NOMO-1 treated with dmso at 0.1 percent for 144 hours (cell line): Measurements from ENCODE around the gene PLS3.
"Not testable (repeated sequence)": the region's sequence is repeated elsewhere in the genome, so short reads cannot be mapped to it uniquely, and the experiment has no call there.

ENCODE experiments used
- DNase-seq: peaks from one replicate; lab custom pipeline; 2025; ENCODE audit not compliant: unreplicated experiment; lab: John Stamatoyannopoulos, UW

The PLS3 gene

GRCh38 chrX:115602729-115603389, 41.9 kb downstream of the PLS3 start:
- no peak for DNase-seq

- DNase-seq, result no peak
Measured at GRCh38 chrX:115603534-115604074, 42.6 kb downstream of the PLS3 start.

GRCh38 chrX:115606861-115607260, 45.9 kb downstream of the PLS3 start:
- DNase-seq, result no peak

GRCh38 chrX:115609621-115610020, 48.6 kb downstream of the PLS3 start:
- no peak for DNase-seq

GRCh38 chrX:115616943-115617563, 56.1 kb downstream of the PLS3 start:
- DNase-seq, result no peak

GRCh38 chrX:115622534-115622933, 61.6 kb downstream of the PLS3 start:
- no peak for DNase-seq

GRCh38 chrX:115624916-115625315, 63.9 kb downstream of the PLS3 start:
- DNase-seq, result no peak

GRCh38 chrX:115625572-115626301, 64.8 kb downstream of the PLS3 start:
- no peak for DNase-seq

- no peak for DNase-seq
Measured at GRCh38 chrX:115630204-115630603, 69.2 kb downstream of the PLS3 start.

GRCh38 chrX:115632455-115632854, 71.5 kb downstream of the PLS3 start:
- no peak for DNase-seq

- DNase-seq, result not testable (repeated sequence)
Measured at GRCh38 chrX:115633397-115633796, 72.4 kb downstream of the PLS3 start.

- DNase-seq, result no peak
Measured at GRCh38 chrX:115639334-115639880, 78.4 kb downstream of the PLS3 start.

GRCh38 chrX:115642311-115642710, 81.3 kb downstream of the PLS3 start:
- no peak for DNase-seq

GRCh38 chrX:115642895-115643530, 82.0 kb downstream of the PLS3 start:
- DNase-seq, result peak; percentile 13

- not testable (repeated sequence) for DNase-seq
Measured at GRCh38 chrX:115644397-115644796, 83.4 kb downstream of the PLS3 start.

- DNase-seq, result no peak
Measured at GRCh38 chrX:115649461-115650063, 88.6 kb downstream of the PLS3 start.

GRCh38 chrX:115650449-115650848, 89.5 kb downstream of the PLS3 start:
- no peak for DNase-seq

GRCh38 chrX:115650916-115651315, 89.9 kb downstream of the PLS3 start:
- DNase-seq, result no peak

GRCh38 chrX:115652221-115652620, 91.2 kb downstream of the PLS3 start:
- DNase-seq, result no peak

- DNase-seq, result no peak
Measured at GRCh38 chrX:115665122-115665521, 104.1 kb downstream of the PLS3 start.

- DNase-seq, result no peak
Measured at GRCh38 chrX:115679460-115679859, 118.5 kb downstream of the PLS3 start.
